ENCODE measurements around the gene CD27.

Gene CD27

GRCh38 chr12:6460751-6461371 lies 16.1 kb downstream of the CD27 start:
- no peaks in the 10 kb centered on the region for H3K4me1 ChIP-seq (ENCODE audit: control insufficient read depth, insufficient read depth, low read length)
- H3K27ac ChIP-seq (ENCODE audit: extremely low read depth, low read depth, low read length) = no peak overlapping the region
- ChIA-PET CTCF (interaction anchor here (1.6 kb wide), 1 partner anchor 37 kb away, joined by 4 read pairs; no protein-coding TSS in a partner anchor), POLR2A (interaction anchor here (0.6 to 4.3 kb wide), 4 partner anchors 9 to 134 kb away, joined by 3 to 40 read pairs (median 3); partner anchors contain the start of genes GAPDH and VAMP1)
- peaks cover 9 to 63% of the 10 kb centered on the region in 2 experiments for H3K36me3 ChIP-seq (ENCODE audit: control insufficient read depth in 2 of 2, insufficient read depth in 1 of 2, low read length in 2 of 2)
- H3K9me3 ChIP-seq (ENCODE audit: control insufficient read depth, insufficient read depth, low read depth, low read length) = no peaks in the 10 kb centered on the region
- TF ChIP-seq ZNF792 (tag by site-specific recombination; IDR thresholded peaks at IDR 0.05) (no peak), ZNF366 (tag by site-specific recombination; conservative IDR thresholded peaks at IDR 0.05) (no peak), ZSCAN5A (tag by site-specific recombination; IDR thresholded peaks at IDR 0.05) (no peak), SCRT1 (tag by site-specific recombination; IDR thresholded peaks at IDR 0.05; ENCODE audit: borderline replicate concordance) (no peak), REPIN1 (tag by site-specific recombination; IDR thresholded peaks at IDR 0.05; ENCODE audit: low read depth) (no peak), ZNF560 (tag by site-specific recombination; IDR thresholded peaks at IDR 0.05; ENCODE audit: borderline replicate concordance) (no peak), ZSCAN18 (tag by site-specific recombination; IDR thresholded peaks at IDR 0.05) (no peak), ZNF121 (tag by site-specific recombination; IDR thresholded peaks at IDR 0.05) (no peak), ZNF112 (tag by site-specific recombination; IDR thresholded peaks at IDR 0.05) (no peak), ZNF426 (tag by site-specific recombination; IDR thresholded peaks at IDR 0.05) (no peak), ZNF202 (tag by site-specific recombination; IDR thresholded peaks at IDR 0.05; ENCODE audit: borderline replicate concordance) (no peak), ZNF677 (tag by site-specific recombination; IDR thresholded peaks at IDR 0.05) (no peak), ZNF19 (tag by site-specific recombination; IDR thresholded peaks at IDR 0.05; ENCODE audit: low read depth) (no peak), ZNF558 (tag by site-specific recombination; IDR thresholded peaks at IDR 0.05) (no peak), ZNF624 (tag by site-specific recombination; IDR thresholded peaks at IDR 0.05) (no peak), ZNF157 (tag by site-specific recombination; IDR thresholded peaks at IDR 0.05) (no peak), ZNF148 (tag by site-specific recombination; IDR thresholded peaks at IDR 0.05; ENCODE audit: borderline replicate concordance) (no peak), ZNF658 (tag by site-specific recombination; IDR thresholded peaks at IDR 0.05) (no peak), WT1 (tag by site-specific recombination; IDR thresholded peaks at IDR 0.05) (no peak), ZBTB44 (tag by site-specific recombination; IDR thresholded peaks at IDR 0.05) (no peak)
- no peak overlapping the region for H3K4me3 ChIP-seq (ENCODE audit: low read depth, low read length)
